Calu3 (cell line): ENCODE results near the gene MIEF2. TPM values are rescaled to one million over a fixed set of nuclear protein-coding genes. Genes with fewer than 3 reads are reported as not detected.

Experiments used
- BruUV-seq: library from RNA; stranded (reverse); fragments of 400-500 nt; replicated peaks from 2 replicates; lab custom pipeline; 2021; lab: Mats Ljungman, UMichigan
- CTCF ChIA-PET: fragments of 300-600 bp; sonication (Branson Sonifier 250); formaldehyde crosslinking; loops from one replicate; lab custom pipeline; 2022; ENCODE audit warnings: antibody characterized with exemption; lab: Charles Lee
- DNase-seq: peaks from one replicate; pipeline ENCODE4 v3.0.0; 2022
- H3K27ac Mint-ChIP-seq: one replicate; pipeline ENCODE4 v1.8.0; 2022; ENCODE audit warnings: mixed read lengths; ENCODE audit not compliant: unreplicated experiment
- H3K27me3 Mint-ChIP-seq: one replicate; pipeline ENCODE4 v1.8.0; 2022; ENCODE audit warnings: mixed read lengths; ENCODE audit not compliant: unreplicated experiment
- H3K36me3 Mint-ChIP-seq: one replicate; pipeline ENCODE4 v1.8.0; 2022; ENCODE audit warnings: mild to moderate bottlenecking, moderate library complexity, mixed read lengths; ENCODE audit not compliant: insufficient read depth, unreplicated experiment
- H3K4me1 Mint-ChIP-seq: one replicate; pipeline ENCODE4 v1.8.0; 2022; ENCODE audit warnings: mild to moderate bottlenecking, low read depth, mixed read lengths; ENCODE audit not compliant: unreplicated experiment
- H3K4me3 Mint-ChIP-seq: one replicate; pipeline ENCODE4 v1.8.0; 2022; ENCODE audit warnings: mild to moderate bottlenecking, low read depth, moderate library complexity, mixed read lengths; ENCODE audit not compliant: unreplicated experiment
- H3K9me3 Mint-ChIP-seq: one replicate; pipeline ENCODE4 v1.8.0; 2022; ENCODE audit warnings: low read depth, mixed read lengths; ENCODE audit not compliant: unreplicated experiment
- CTCF ChIP-seq: fragments of 200-600 bp; IDR thresholded peaks from one replicate; pipeline ENCODE4 v1.8.0; 2022; ENCODE audit warnings: antibody characterized with exemption; ENCODE audit not compliant: unreplicated experiment
- intact Hi-C: fragments of 100-400 bp; cut with micrococcal nuclease; formaldehyde crosslinking; loops from one replicate; pipeline ENCODE4 v1.10.0; 2022; ENCODE audit not compliant: unreplicated experiment
- total RNA-seq: library from RNA; stranded (reverse); gene quantifications from 2 replicates; pipeline ENCODE4 v1.2.3, GENCODE V29; 2022

MIEF2 gene
- total RNA-seq, 1 experiment from 2014 or later, result 13.3 TPM

- Mint-ChIP-seq H3K27ac (peak overlapping the region; percentile 85), H3K36me3 (peaks cover 72% of the 10 kb centered on the region), H3K27me3 (no peaks in the 10 kb centered on the region), H3K4me3 (peak overlapping the region; percentile 84), H3K9me3 (no peaks in the 10 kb centered on the region), H3K4me1 (no peaks in the 10 kb centered on the region)
- DNase-seq, result peak; percentile 66
- intact Hi-C loops, result no loop called here
- CTCF ChIA-PET, result no interaction called here
- TF ChIP-seq CTCF, result no peak
- BruUV-seq, result no TSS peak
Observed at GRCh38 chr17:18257982-18258355, 2.5 kb upstream of the MIEF2 start.

- Mint-ChIP-seq H3K27me3 (no peaks in the 10 kb centered on the region), H3K9me3 (no peaks in the 10 kb centered on the region), H3K36me3 (peaks cover 70% of the 10 kb centered on the region), H3K4me1 (no peaks in the 10 kb centered on the region), H3K4me3 (peak within 1 kb of the TSS; percentile 84), H3K27ac (peak within 1 kb of the TSS; percentile 87)
- BruUV-seq, result no TSS peak
- CTCF ChIA-PET, result no interaction called here
- peak; percentile 50 for DNase-seq
- no peak for TF ChIP-seq CTCF
- intact Hi-C loops, result no loop called here
Observed at GRCh38 chr17:18258356-18259038, 2.0 kb upstream of the MIEF2 start, which contains the start of gene FLII. TSS of gene FLII (minus strand) at chr17:18258738. CDS start at chr17:18258690, 48 bp downstream.

GRCh38 chr17:18259621-18260331 lies 686 bp upstream of the MIEF2 start:
- DNase-seq, result peak; percentile 67
- peak overlapping the region; percentile 87 for H3K27ac Mint-ChIP-seq

GRCh38 chr17:18261146-18261515 lies 669 bp downstream of the MIEF2 start:
- H3K4me3 Mint-ChIP-seq, result peak overlapping the region; percentile 84

More at GRCh38 chr17:18259621-18260331, 686 bp upstream of the MIEF2 start:
- no peak for TF ChIP-seq CTCF
- intact Hi-C loops, result no loop called here
- TSS peak; percentile 11 for BruUV-seq
- CTCF ChIA-PET, result interaction anchor here (1.6 kb wide), 1 partner anchor 18 kb away, joined by 3 read pairs; no protein-coding TSS in a partner anchor
- H3K27me3 Mint-ChIP-seq, result no peaks in the 10 kb centered on the region
- H3K4me1 Mint-ChIP-seq, result no peaks in the 10 kb centered on the region
- peak overlapping the region; percentile 84 for H3K4me3 Mint-ChIP-seq
- H3K36me3 Mint-ChIP-seq, result peaks cover 61% of the 10 kb centered on the region
- H3K9me3 Mint-ChIP-seq, result no peaks in the 10 kb centered on the region

More at GRCh38 chr17:18261146-18261515, 669 bp downstream of the MIEF2 start:
- CTCF ChIA-PET, result no interaction called here
- intact Hi-C loops, result no loop called here
- peak; percentile 68 for DNase-seq
- BruUV-seq, result no TSS peak
- no peak for TF ChIP-seq CTCF
- Mint-ChIP-seq H3K27me3 (no peaks in the 10 kb centered on the region), H3K9me3 (no peaks in the 10 kb centered on the region), H3K27ac (peak overlapping the region; percentile 54), H3K36me3 (peaks cover 55% of the 10 kb centered on the region), H3K4me1 (no peaks in the 10 kb centered on the region)
